ENCODE measurements around the gene KRT2. TPM values are rescaled to one million over a fixed set of nuclear protein-coding genes. Genes with fewer than 3 reads are reported as not detected.

The KRT2 gene
- total RNA-seq, 6 experiments from 2014 or later, result not detected

DNA sequence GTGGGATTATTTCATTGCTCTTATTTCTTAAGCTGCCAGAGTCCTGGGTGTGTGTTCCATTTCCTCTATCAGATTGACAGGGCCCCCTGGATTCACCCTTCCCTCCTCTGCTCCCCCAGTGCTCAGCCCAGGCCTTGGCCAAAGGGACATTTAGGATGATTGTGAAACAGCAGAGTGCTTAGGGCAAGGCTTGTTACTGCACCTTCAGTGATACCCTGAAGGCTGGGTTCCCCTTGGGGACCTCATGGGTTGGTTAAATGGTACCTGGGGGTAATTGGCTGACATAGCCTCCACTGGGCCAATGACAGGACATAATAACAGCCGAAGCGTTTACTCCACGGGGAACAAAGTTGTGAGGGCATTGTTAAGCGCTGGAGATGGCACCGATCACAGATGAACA, 49.5 kb downstream of the KRT2 start:
- Mint-ChIP-seq H3K27ac (no peak overlapping the region), H3K4me1 (ENCODE audit: low read depth) (no peaks in the 10 kb centered on the region), H3K36me3 (ENCODE audit: low read depth) (no peaks in the 10 kb centered on the region), H3K27me3 (ENCODE audit: insufficient read depth) (peaks cover 45% of the 10 kb centered on the region), H3K9me3 (no peaks in the 10 kb centered on the region), H3K4me3 (no peak overlapping the region)
- TF ChIP-seq, protein P1, sequence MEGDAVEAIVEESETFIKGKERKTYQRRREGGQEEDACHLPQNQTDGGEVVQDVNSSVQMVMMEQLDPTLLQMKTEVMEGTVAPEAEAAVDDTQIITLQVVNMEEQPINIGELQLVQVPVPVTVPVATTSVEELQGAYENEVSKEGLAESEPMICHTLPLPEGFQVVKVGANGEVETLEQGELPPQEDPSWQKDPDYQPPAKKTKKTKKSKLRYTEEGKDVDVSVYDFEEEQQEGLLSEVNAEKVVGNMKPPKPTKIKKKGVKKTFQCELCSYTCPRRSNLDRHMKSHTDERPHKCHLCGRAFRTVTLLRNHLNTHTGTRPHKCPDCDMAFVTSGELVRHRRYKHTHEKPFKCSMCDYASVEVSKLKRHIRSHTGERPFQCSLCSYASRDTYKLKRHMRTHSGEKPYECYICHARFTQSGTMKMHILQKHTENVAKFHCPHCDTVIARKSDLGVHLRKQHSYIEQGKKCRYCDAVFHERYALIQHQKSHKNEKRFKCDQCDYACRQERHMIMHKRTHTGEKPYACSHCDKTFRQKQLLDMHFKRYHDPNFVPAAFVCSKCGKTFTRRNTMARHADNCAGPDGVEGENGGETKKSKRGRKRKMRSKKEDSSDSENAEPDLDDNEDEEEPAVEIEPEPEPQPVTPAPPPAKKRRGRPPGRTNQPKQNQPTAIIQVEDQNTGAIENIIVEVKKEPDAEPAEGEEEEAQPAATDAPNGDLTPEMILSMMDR (IDR thresholded peaks at IDR 0.05), result no peak
- no peak for DNase-seq

DNA sequence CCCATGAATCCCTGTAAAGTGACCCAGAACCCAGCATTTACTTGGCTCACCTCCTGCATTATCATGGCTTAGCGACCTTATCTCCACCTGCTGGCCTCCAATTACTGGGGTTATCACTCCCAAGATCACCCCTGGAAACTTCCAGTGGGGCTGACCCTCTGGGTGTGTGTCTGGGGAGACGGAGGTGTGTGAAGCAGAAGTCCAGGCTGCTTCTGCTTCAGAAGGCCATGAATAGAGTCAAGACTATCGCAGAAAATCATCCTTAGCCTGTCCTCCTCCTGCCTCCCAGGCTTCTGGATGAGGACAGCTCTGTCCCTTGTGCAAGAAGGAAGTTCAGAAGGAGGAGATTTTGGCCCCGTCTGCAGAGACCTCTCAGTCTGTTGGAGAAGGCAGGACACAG, 50.3 kb downstream of the KRT2 start:
- H3K27me3 Mint-ChIP-seq (ENCODE audit: insufficient read depth), result peaks cover 46% of the 10 kb centered on the region
- TF ChIP-seq, protein P1 (IDR thresholded peaks at IDR 0.05), result no peak
- no peaks in the 10 kb centered on the region for H3K36me3 Mint-ChIP-seq (ENCODE audit: low read depth)
- H3K4me1 Mint-ChIP-seq (ENCODE audit: low read depth), result no peaks in the 10 kb centered on the region
- H3K4me3 Mint-ChIP-seq, result no peak overlapping the region
- no peak overlapping the region for H3K27ac Mint-ChIP-seq
- no peak for DNase-seq
- no peaks in the 10 kb centered on the region for H3K9me3 Mint-ChIP-seq

DNA sequence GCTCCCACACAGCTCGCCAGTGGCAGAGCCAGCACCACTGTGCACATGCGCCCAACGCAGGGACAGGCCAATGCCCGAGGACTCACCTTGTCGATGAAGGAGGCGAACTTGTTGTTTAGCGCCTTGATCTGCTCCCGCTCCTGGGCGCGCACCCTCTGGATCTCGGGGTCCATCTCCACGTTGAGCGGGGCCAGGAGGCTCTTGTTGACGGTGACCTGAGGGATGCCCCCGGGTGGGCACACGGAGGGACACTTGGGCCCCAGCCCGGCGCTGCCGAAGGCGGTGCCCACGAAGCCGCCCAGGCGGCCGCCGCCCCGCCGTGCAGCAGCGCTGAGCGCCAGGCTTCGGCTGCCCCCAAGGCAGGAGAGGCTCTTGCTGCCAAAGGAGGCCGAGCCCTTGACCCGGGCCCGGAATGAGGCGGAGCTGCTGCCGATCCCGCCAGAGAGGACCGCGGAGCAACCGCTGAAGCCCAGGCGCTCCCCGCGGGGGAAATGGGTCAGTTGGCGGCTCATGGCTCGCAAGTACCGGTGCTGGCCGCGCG, 51.0 kb downstream of the KRT2 start, which contains the start of gene KRT72:
Gene KRT72, minus strand, starts transcription at position 523 of the 541 bp plus-strand sequence. Its CDS starts 11 bp downstream, at position 512.
- TF ChIP-seq, protein P1 (IDR thresholded peaks at IDR 0.05), result no peak
- no peak within 1 kb of the TSS for H3K27ac Mint-ChIP-seq
- H3K36me3 Mint-ChIP-seq (ENCODE audit: low read depth), result no peaks in the 10 kb centered on the region
- peaks cover 47% of the 10 kb centered on the region for H3K27me3 Mint-ChIP-seq (ENCODE audit: insufficient read depth)
- no peak for DNase-seq
- H3K9me3 Mint-ChIP-seq, result no peaks in the 10 kb centered on the region
- H3K4me1 Mint-ChIP-seq (ENCODE audit: low read depth), result no peaks in the 10 kb centered on the region
- no peak within 1 kb of the TSS for H3K4me3 Mint-ChIP-seq

DNA sequence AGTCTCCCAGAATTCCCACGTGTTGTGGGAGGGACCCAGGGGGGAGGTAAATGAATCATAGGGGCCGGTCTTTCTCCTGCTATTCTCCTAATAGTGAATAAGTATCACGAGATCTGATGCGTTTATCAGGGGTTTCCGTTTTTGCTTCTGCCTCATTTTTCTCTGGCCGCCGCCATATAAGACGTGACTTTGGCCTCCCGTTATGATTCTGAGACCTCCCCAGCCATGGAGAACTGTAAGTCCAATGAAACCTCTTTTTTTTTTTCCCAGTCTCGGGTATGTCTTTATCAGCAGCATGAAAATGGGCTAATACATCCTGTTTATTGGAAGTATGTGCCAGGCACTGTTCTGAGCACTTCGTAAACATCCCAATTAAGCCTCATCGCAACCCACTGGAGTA, 51.5 kb downstream of the KRT2 start:
- peaks cover 43% of the 10 kb centered on the region for H3K27me3 Mint-ChIP-seq (ENCODE audit: insufficient read depth)
- no peak overlapping the region for H3K27ac Mint-ChIP-seq
- TF ChIP-seq, protein P1 (IDR thresholded peaks at IDR 0.05), result no peak
- no peaks in the 10 kb centered on the region for H3K4me1 Mint-ChIP-seq (ENCODE audit: low read depth)
- H3K4me3 Mint-ChIP-seq, result no peak overlapping the region
- H3K9me3 Mint-ChIP-seq, result no peaks in the 10 kb centered on the region
- DNase-seq, result no peak
- H3K36me3 Mint-ChIP-seq (ENCODE audit: low read depth), result no peaks in the 10 kb centered on the region

DNA sequence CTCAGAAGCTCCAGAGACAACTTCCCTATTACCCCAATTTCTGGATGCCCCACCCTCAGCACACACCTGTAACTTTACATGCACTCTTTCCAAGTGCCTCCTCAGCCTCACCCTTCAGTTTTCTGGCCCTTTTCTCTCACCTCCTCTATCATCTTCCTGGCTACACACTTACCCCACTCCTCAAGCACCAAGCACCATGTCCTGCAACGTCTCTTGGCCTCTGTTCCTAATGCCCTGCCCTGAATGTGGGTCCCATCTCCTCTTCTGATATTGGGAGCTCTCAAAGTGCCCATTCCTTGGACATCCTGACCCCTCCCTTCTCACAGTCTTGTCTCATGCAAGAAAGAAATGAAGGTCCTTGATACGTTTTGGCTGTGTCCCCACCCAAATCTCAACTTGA, 51.9 kb downstream of the KRT2 start:
- peaks cover 43% of the 10 kb centered on the region for H3K27me3 Mint-ChIP-seq (ENCODE audit: insufficient read depth)

More for the DNA sequence above, 51.9 kb downstream of the KRT2 start:
- no peak overlapping the region for H3K27ac Mint-ChIP-seq
- no peaks in the 10 kb centered on the region for H3K36me3 Mint-ChIP-seq (ENCODE audit: low read depth)
- H3K4me1 Mint-ChIP-seq (ENCODE audit: low read depth), result no peaks in the 10 kb centered on the region
- DNase-seq, result no peak
- no peak overlapping the region for H3K4me3 Mint-ChIP-seq
- no peaks in the 10 kb centered on the region for H3K9me3 Mint-ChIP-seq
- TF ChIP-seq, protein P1 (IDR thresholded peaks at IDR 0.05), result no peak
